Tibial artery (tissue), 4 donors: ENCODE measurements around the gene CARD6.

Experiments
- DNase-seq, 2 donors: peaks; one replicate each; pipeline ENCODE4 v3.0.0-alpha.2; 2019
- H3K27ac ChIP-seq, 2 donors: fragments of 200-600 bp; sonication (generic) in 1 of 2; 1 replicate in 1 of 2; 2 replicates in 1 of 2; pipeline ENCODE4 v1.5.1; 2018 to 2019; ENCODE audit warnings: mild to moderate bottlenecking in 1 of 2
- H3K27me3 ChIP-seq, 2 donors: fragments of 200-600 bp; sonication (generic) in 1 of 2; one replicate each; pipeline versions ENCODE4 v1.5.1 to v1.6.0; 2016 to 2019
- H3K36me3 ChIP-seq, 3 donors: fragments of 200-600 bp; sonication (generic) in 2 of 3; one replicate each; pipeline ENCODE4 v1.5.1; 2016 to 2019; ENCODE audit warnings: mild to moderate bottlenecking in 2 of 3
- H3K4me1 ChIP-seq, 4 donors: fragments of 200-600 bp; sonication (generic) in 2 of 4; 1 replicate in 3 of 4; 2 replicates in 1 of 4; pipeline ENCODE4 v1.5.1; 2016 to 2019
- H3K4me3 ChIP-seq, 2 donors: fragments of 200-600 bp; sonication (generic) in 1 of 2; 1 replicate in 1 of 2; 2 replicates in 1 of 2; pipeline ENCODE4 v1.5.1; 2018 to 2019; ENCODE audit warnings: mild to moderate bottlenecking in 2 of 2
- H3K9me3 ChIP-seq, 3 donors: fragments of 200-600 bp; sonication (generic) in 1 of 3; one replicate each; pipeline ENCODE4 v1.5.1; 2016 to 2019
- CTCF ChIP-seq, 2 experiments: fragments of 200-600 bp in 1 of 2; fragments of 450-650 bp in 1 of 2; IDR thresholded peaks; one replicate each; pipeline ENCODE4 v1.5.1; 2017 to 2019; ENCODE audit warnings: antibody characterized with exemption in 2 of 2, mild to moderate bottlenecking in 1 of 2, moderate library complexity in 1 of 2
- intact Hi-C: fragments of 100-400 bp; cut with DNase I; formaldehyde crosslinking; loops from one replicate; pipeline ENCODE4 v1.15.0; 2023; ENCODE audit warnings: low total_unique reads

The CARD6 gene

GRCh38 chr5:40831346-40832210 is 9.6 kb upstream of the CARD6 start:
- peaks cover 65 to 75% (median 71%) of the 10 kb centered on the region in 3 donors for H3K36me3 ChIP-seq
- intact Hi-C loops = loop anchor here (10.0 kb wide), 1 partner anchor 77 kb away; the partner anchor contains the start of gene TTC33
- DNase-seq = no peak

GRCh38 chr5:40832345-40832744 is 8.8 kb upstream of the CARD6 start:
- intact Hi-C loops = loop anchor here (10.0 kb wide), 1 partner anchor 78 kb away; the partner anchor contains the start of gene TTC33
- H3K27me3 ChIP-seq = no peaks in the 10 kb centered on the region
- H3K9me3 ChIP-seq = no peaks in the 10 kb centered on the region
- peaks cover 0 to 23% (median 15%) of the 10 kb centered on the region in 4 donors for H3K4me1 ChIP-seq
- H3K27ac ChIP-seq = no peak overlapping the region
- DNase-seq = no peak
- TF ChIP-seq CTCF (IDR thresholded peaks at IDR 0.05) = no peak
- no peak overlapping the region for H3K4me3 ChIP-seq
- peaks cover 60 to 68% (median 63%) of the 10 kb centered on the region in 3 donors for H3K36me3 ChIP-seq

More at GRCh38 chr5:40831346-40832210, 9.6 kb upstream of the CARD6 start:
- H3K27ac ChIP-seq = no peak overlapping the region
- H3K27me3 ChIP-seq = no peaks in the 10 kb centered on the region
- H3K9me3 ChIP-seq = no peaks in the 10 kb centered on the region
- H3K4me1 ChIP-seq = peaks cover 0 to 23% (median 15%) of the 10 kb centered on the region in 4 donors
- no peak for TF ChIP-seq CTCF (IDR thresholded peaks at IDR 0.05)
- H3K4me3 ChIP-seq = no peak overlapping the region

- no peak for TF ChIP-seq CTCF (IDR thresholded peaks at IDR 0.05)
- Histone ChIP-seq H3K27ac (peak overlapping the region; percentile 93 to 94), H3K4me3 (peak overlapping the region; percentile 61 to 64), H3K36me3 (peaks cover 46 to 53% (median 50%) of the 10 kb centered on the region in 3 donors), H3K9me3 (no peaks in the 10 kb centered on the region), H3K27me3 (no peaks in the 10 kb centered on the region), H3K4me1 (peaks cover 0 to 23% (median 15%) of the 10 kb centered on the region in 4 donors)
- no peak for DNase-seq
- intact Hi-C loops = loop anchor here (10.0 kb wide), 1 partner anchor 79 kb away; the partner anchor contains the start of gene TTC33
These were observed 7.4 kb upstream of the CARD6 start for GRCh38 chr5:40833712-40834229.

- intact Hi-C loops = loop anchor here (10.0 kb wide), 1 partner anchor 80 kb away; the partner anchor contains the start of gene TTC33
- Histone ChIP-seq H3K4me3 (peak overlapping the region; percentile 61 to 64), H3K27me3 (no peaks in the 10 kb centered on the region), H3K27ac (peak overlapping the region; percentile 93 to 94), H3K36me3 (peaks cover 40 to 47% (median 44%) of the 10 kb centered on the region in 3 donors), H3K4me1 (peaks cover 0 to 23% (median 15%) of the 10 kb centered on the region in 4 donors), H3K9me3 (no peaks in the 10 kb centered on the region)
- TF ChIP-seq CTCF (IDR thresholded peaks at IDR 0.05) = no peak
- no peak for DNase-seq
These were observed 6.7 kb upstream of the CARD6 start for GRCh38 chr5:40834391-40834848.

- DNase-seq = peak; percentile 95 to 98
- no peaks in the 10 kb centered on the region for H3K9me3 ChIP-seq
- H3K4me1 ChIP-seq = peaks cover 0 to 23% (median 15%) of the 10 kb centered on the region in 4 donors
- TF ChIP-seq CTCF (IDR thresholded peaks at IDR 0.05) = no peak
- H3K27me3 ChIP-seq = no peaks in the 10 kb centered on the region
- peak within 1 kb of the TSS; percentile 61 to 64 for H3K4me3 ChIP-seq
- H3K27ac ChIP-seq = peak within 1 kb of the TSS; percentile 93 to 94
- intact Hi-C loops = loop anchor here (10.0 kb wide), 1 partner anchor 80 kb away; the partner anchor contains the start of gene TTC33
- H3K36me3 ChIP-seq = peaks cover 33 to 40% (median 38%) of the 10 kb centered on the region in 3 donors
These were observed 6.0 kb upstream of the CARD6 start, which contains the start of gene RPL37 for GRCh38 chr5:40834849-40835787. Gene RPL37 (minus strand): TSS chr5:40835222. CDS start chr5:40835185, 37 bp downstream.
